ENCODE results near the gene FBXO41. TPM values are rescaled to one million over a fixed set of nuclear protein-coding genes. Genes with fewer than 3 reads are reported as not detected.

The FBXO41 gene
- total RNA-seq, 1 donor from 2014 or later, result 7.0 TPM

GRCh38 chr2:73250872-73251846 is 33.1 kb downstream of the FBXO41 start:
- Histone ChIP-seq H3K4me3 (ENCODE audit: low read depth, low read length) (no peak overlapping the region), H3K27me3 (ENCODE audit: control insufficient read depth, insufficient read depth, low read length) (no peaks in the 10 kb centered on the region), H3K36me3 (ENCODE audit: control insufficient read depth, insufficient read depth, low read length) (peaks cover 18% of the 10 kb centered on the region)
- no peak for DNase-seq (ENCODE audit: low read depth)
- TF ChIP-seq CTCF (IDR thresholded peaks at IDR 0.05; ENCODE audit: insufficient read depth, low read length, poor library complexity, severe bottlenecking), result no peak

DNA sequence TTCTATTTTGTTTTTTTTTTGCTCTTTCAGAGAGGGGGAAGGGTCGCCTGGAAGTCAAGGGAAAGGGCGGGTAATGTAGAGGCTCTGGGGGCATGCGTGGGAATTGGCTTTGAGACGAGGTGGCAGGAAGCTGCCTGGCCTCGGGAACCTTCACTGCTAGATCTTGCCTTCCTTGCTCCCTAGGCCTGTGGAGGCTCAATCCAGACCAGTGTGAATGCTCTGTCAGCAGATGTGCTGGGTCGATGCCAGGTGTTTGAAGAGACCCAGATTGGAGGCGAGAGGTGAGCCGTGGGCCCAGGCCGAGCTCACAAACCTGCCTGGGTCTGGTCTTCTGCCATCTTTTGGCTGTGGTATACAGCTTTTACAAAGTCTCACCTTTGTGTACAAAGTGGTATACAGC is 34.6 kb downstream of the FBXO41 start:
- no peak for DNase-seq (ENCODE audit: low read depth)
- Histone ChIP-seq H3K27me3 (ENCODE audit: control insufficient read depth, insufficient read depth, low read length) (no peaks in the 10 kb centered on the region), H3K4me3 (ENCODE audit: low read depth, low read length) (no peak overlapping the region), H3K36me3 (ENCODE audit: control insufficient read depth, insufficient read depth, low read length) (peaks cover 18% of the 10 kb centered on the region)
- TF ChIP-seq CTCF (IDR thresholded peaks at IDR 0.05; ENCODE audit: insufficient read depth, low read length, poor library complexity, severe bottlenecking), result no peak

DNA sequence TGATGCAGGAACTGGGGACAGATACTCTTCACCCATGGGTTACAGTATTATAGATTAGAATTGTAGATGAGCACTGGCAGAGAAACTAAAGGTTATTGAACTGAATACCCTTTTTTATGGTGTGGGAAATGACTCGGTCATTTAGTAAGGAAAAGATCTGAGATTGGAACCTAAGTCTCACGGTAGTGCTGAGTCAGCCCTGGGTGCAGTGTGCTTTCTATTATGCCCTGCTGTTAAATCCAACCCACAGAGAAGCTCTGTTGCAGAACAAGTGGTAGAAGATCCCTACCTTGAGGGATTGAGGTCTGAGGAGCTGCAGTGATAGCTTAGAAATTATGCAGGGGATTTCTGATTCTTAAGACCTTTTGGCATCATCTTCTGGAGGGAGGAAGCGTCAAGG is 37.4 kb downstream of the FBXO41 start:
- Histone ChIP-seq H3K4me3 (ENCODE audit: low read depth, low read length) (no peak overlapping the region), H3K36me3 (ENCODE audit: control insufficient read depth, insufficient read depth, low read length) (peaks cover 11% of the 10 kb centered on the region), H3K27me3 (ENCODE audit: control insufficient read depth, insufficient read depth, low read length) (no peaks in the 10 kb centered on the region)
- no peak for TF ChIP-seq CTCF (IDR thresholded peaks at IDR 0.05; ENCODE audit: insufficient read depth, low read length, poor library complexity, severe bottlenecking)
- no peak for DNase-seq (ENCODE audit: low read depth)

DNA sequence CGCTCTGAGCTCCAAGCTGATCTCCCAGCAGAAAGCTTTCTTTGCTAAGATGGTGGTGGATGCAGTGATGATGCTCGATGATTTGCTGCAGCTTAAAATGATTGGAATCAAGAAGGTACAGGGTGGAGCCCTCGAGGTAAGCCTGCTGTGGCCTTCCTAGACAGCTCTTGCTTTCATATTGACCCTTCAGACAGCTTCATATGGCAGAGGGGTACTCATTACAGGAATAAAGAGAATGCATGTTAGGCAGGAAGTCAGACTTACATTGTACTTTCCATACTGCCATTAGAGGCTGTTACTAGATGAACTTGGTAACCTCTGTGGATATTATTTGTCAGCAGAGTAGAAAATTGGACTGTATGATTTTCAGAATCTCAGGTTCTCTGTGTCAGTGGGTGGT is 39.7 kb downstream of the FBXO41 start:
- Histone ChIP-seq H3K27me3 (ENCODE audit: control insufficient read depth, insufficient read depth, low read length) (no peaks in the 10 kb centered on the region), H3K4me3 (ENCODE audit: low read depth, low read length) (no peak overlapping the region), H3K36me3 (ENCODE audit: control insufficient read depth, insufficient read depth, low read length) (peaks cover 3% of the 10 kb centered on the region)
- no peak for DNase-seq (ENCODE audit: low read depth)
- TF ChIP-seq CTCF (IDR thresholded peaks at IDR 0.05; ENCODE audit: insufficient read depth, low read length, poor library complexity, severe bottlenecking), result no peak

- no peak for TF ChIP-seq CTCF (IDR thresholded peaks at IDR 0.05; ENCODE audit: insufficient read depth, low read length, poor library complexity, severe bottlenecking)
- peak; percentile 48 for DNase-seq (ENCODE audit: low read depth)
- H3K27me3 ChIP-seq (ENCODE audit: control insufficient read depth, insufficient read depth, low read length), result no peaks in the 10 kb centered on the region
- H3K4me3 ChIP-seq (ENCODE audit: low read depth, low read length), result no peak overlapping the region
- H3K36me3 ChIP-seq (ENCODE audit: control insufficient read depth, insufficient read depth, low read length), result peaks cover 3% of the 10 kb centered on the region
Observed at GRCh38 chr2:73243884-73244570, 40.3 kb downstream of the FBXO41 start.

Data from kidney epithelial cell (primary cell).